ENCODE measurements around the gene ADRA2B.
"Not testable (repeated sequence)": the region's sequence is repeated elsewhere in the genome, so short reads cannot be mapped to it uniquely, and the experiment has no call there.

The ADRA2B gene

GRCh38 chr2:96070351-96070750, 46.0 kb downstream of the ADRA2B start:
- not testable (repeated sequence) for H3K36me3 ChIP-seq (ENCODE audit: control insufficient read depth in 5 of 5, insufficient read depth in 5 of 5, low read length in 5 of 5); H3K9me3 ChIP-seq (ENCODE audit: control insufficient read depth in 5 of 5, low read length in 5 of 5); H3K4me3 ChIP-seq (ENCODE audit: low read depth in 1 of 5, low read length in 5 of 5); H3K4me1 ChIP-seq (ENCODE audit: control insufficient read depth in 5 of 5, insufficient read depth in 5 of 5, low read length in 5 of 5); H3K27ac ChIP-seq (ENCODE audit: low read depth, low read length); H3K27me3 ChIP-seq (ENCODE audit: control insufficient read depth in 5 of 5, insufficient read depth in 4 of 5, low read length in 5 of 5); H3K9ac ChIP-seq (ENCODE audit: low read length in 5 of 5)

GRCh38 chr2:96069878-96070277, 46.5 kb downstream of the ADRA2B start:
- H3K4me1 ChIP-seq (ENCODE audit: control insufficient read depth in 5 of 5, insufficient read depth in 5 of 5, low read length in 5 of 5); H3K9me3 ChIP-seq (ENCODE audit: control insufficient read depth in 5 of 5, low read length in 5 of 5); H3K9ac ChIP-seq (ENCODE audit: low read length in 5 of 5); H3K27ac ChIP-seq (ENCODE audit: low read depth, low read length); H3K27me3 ChIP-seq (ENCODE audit: control insufficient read depth in 5 of 5, insufficient read depth in 4 of 5, low read length in 5 of 5); H3K36me3 ChIP-seq (ENCODE audit: control insufficient read depth in 5 of 5, insufficient read depth in 5 of 5, low read length in 5 of 5); H3K4me3 ChIP-seq (ENCODE audit: low read depth in 1 of 5, low read length in 5 of 5): not testable (repeated sequence)

- H3K9ac ChIP-seq (ENCODE audit: low read length in 5 of 5); H3K27ac ChIP-seq (ENCODE audit: low read depth, low read length); H3K4me3 ChIP-seq (ENCODE audit: low read depth in 1 of 5, low read length in 5 of 5); H3K36me3 ChIP-seq (ENCODE audit: control insufficient read depth in 5 of 5, insufficient read depth in 5 of 5, low read length in 5 of 5); H3K27me3 ChIP-seq (ENCODE audit: control insufficient read depth in 5 of 5, insufficient read depth in 4 of 5, low read length in 5 of 5); H3K4me1 ChIP-seq (ENCODE audit: control insufficient read depth in 5 of 5, insufficient read depth in 5 of 5, low read length in 5 of 5); H3K9me3 ChIP-seq (ENCODE audit: control insufficient read depth in 5 of 5, low read length in 5 of 5): not testable (repeated sequence)
Measured at GRCh38 chr2:96067902-96068581, 48.3 kb downstream of the ADRA2B start.

- not testable (repeated sequence) for H3K27me3 ChIP-seq (ENCODE audit: control insufficient read depth in 5 of 5, insufficient read depth in 4 of 5, low read length in 5 of 5); H3K9ac ChIP-seq (ENCODE audit: low read length in 5 of 5); H3K27ac ChIP-seq (ENCODE audit: low read depth, low read length); H3K4me1 ChIP-seq (ENCODE audit: control insufficient read depth in 5 of 5, insufficient read depth in 5 of 5, low read length in 5 of 5); H3K9me3 ChIP-seq (ENCODE audit: control insufficient read depth in 5 of 5, low read length in 5 of 5); H3K4me3 ChIP-seq (ENCODE audit: low read depth in 1 of 5, low read length in 5 of 5); H3K36me3 ChIP-seq (ENCODE audit: control insufficient read depth in 5 of 5, insufficient read depth in 5 of 5, low read length in 5 of 5)
Measured at GRCh38 chr2:96067098-96067660, 49.2 kb downstream of the ADRA2B start.

- H3K4me3 ChIP-seq (ENCODE audit: low read depth in 1 of 5, low read length in 5 of 5); H3K27ac ChIP-seq (ENCODE audit: low read depth, low read length); H3K9me3 ChIP-seq (ENCODE audit: control insufficient read depth in 5 of 5, low read length in 5 of 5); H3K4me1 ChIP-seq (ENCODE audit: control insufficient read depth in 5 of 5, insufficient read depth in 5 of 5, low read length in 5 of 5); H3K27me3 ChIP-seq (ENCODE audit: control insufficient read depth in 5 of 5, insufficient read depth in 4 of 5, low read length in 5 of 5); H3K9ac ChIP-seq (ENCODE audit: low read length in 5 of 5); H3K36me3 ChIP-seq (ENCODE audit: control insufficient read depth in 5 of 5, insufficient read depth in 5 of 5, low read length in 5 of 5): not testable (repeated sequence)
Measured at GRCh38 chr2:96066511-96066910, 49.9 kb downstream of the ADRA2B start.

- not testable (repeated sequence) for H3K4me3 ChIP-seq (ENCODE audit: low read depth in 1 of 5, low read length in 5 of 5); H3K9ac ChIP-seq (ENCODE audit: low read length in 5 of 5); H3K27ac ChIP-seq (ENCODE audit: low read depth, low read length)
Measured at GRCh38 chr2:96065954-96066353, 50.4 kb downstream of the ADRA2B start.

GRCh38 chr2:96065381-96065930, 50.9 kb downstream of the ADRA2B start:
- no peaks in the 10 kb centered on the region for H3K9me3 ChIP-seq (ENCODE audit: control insufficient read depth in 5 of 5, low read length in 5 of 5)
- H3K36me3 ChIP-seq (ENCODE audit: control insufficient read depth in 5 of 5, insufficient read depth in 5 of 5, low read length in 5 of 5), result no peaks in the 10 kb centered on the region
- no peak overlapping the region for H3K27ac ChIP-seq (ENCODE audit: low read depth, low read length)
- peak overlapping the region in 1 of 5 donors; percentile 30 for H3K9ac ChIP-seq (ENCODE audit: low read length in 5 of 5)
- peaks cover 0 to 1% (median 0%) of the 10 kb centered on the region in 5 donors for H3K4me1 ChIP-seq (ENCODE audit: control insufficient read depth in 5 of 5, insufficient read depth in 5 of 5, low read length in 5 of 5)
- no peak overlapping the region for H3K4me3 ChIP-seq (ENCODE audit: low read depth in 1 of 5, low read length in 5 of 5)
- no peaks in the 10 kb centered on the region for H3K27me3 ChIP-seq (ENCODE audit: control insufficient read depth in 5 of 5, insufficient read depth in 4 of 5, low read length in 5 of 5)

More at GRCh38 chr2:96065954-96066353, 50.4 kb downstream of the ADRA2B start:
- H3K36me3 ChIP-seq (ENCODE audit: control insufficient read depth in 5 of 5, insufficient read depth in 5 of 5, low read length in 5 of 5); H3K9me3 ChIP-seq (ENCODE audit: control insufficient read depth in 5 of 5, low read length in 5 of 5); H3K27me3 ChIP-seq (ENCODE audit: control insufficient read depth in 5 of 5, insufficient read depth in 4 of 5, low read length in 5 of 5); H3K4me1 ChIP-seq (ENCODE audit: control insufficient read depth in 5 of 5, insufficient read depth in 5 of 5, low read length in 5 of 5): not testable (repeated sequence)

GRCh38 chr2:96064760-96065159, 51.6 kb downstream of the ADRA2B start:
- H3K4me3 ChIP-seq (ENCODE audit: low read depth in 1 of 5, low read length in 5 of 5); H3K36me3 ChIP-seq (ENCODE audit: control insufficient read depth in 5 of 5, insufficient read depth in 5 of 5, low read length in 5 of 5); H3K4me1 ChIP-seq (ENCODE audit: control insufficient read depth in 5 of 5, insufficient read depth in 5 of 5, low read length in 5 of 5); H3K9me3 ChIP-seq (ENCODE audit: control insufficient read depth in 5 of 5, low read length in 5 of 5); H3K27ac ChIP-seq (ENCODE audit: low read depth, low read length); H3K9ac ChIP-seq (ENCODE audit: low read length in 5 of 5); H3K27me3 ChIP-seq (ENCODE audit: control insufficient read depth in 5 of 5, insufficient read depth in 4 of 5, low read length in 5 of 5): not testable (repeated sequence)

- not testable (repeated sequence) for H3K9ac ChIP-seq (ENCODE audit: low read length in 5 of 5); H3K27me3 ChIP-seq (ENCODE audit: control insufficient read depth in 5 of 5, insufficient read depth in 4 of 5, low read length in 5 of 5); H3K36me3 ChIP-seq (ENCODE audit: control insufficient read depth in 5 of 5, insufficient read depth in 5 of 5, low read length in 5 of 5); H3K4me1 ChIP-seq (ENCODE audit: control insufficient read depth in 5 of 5, insufficient read depth in 5 of 5, low read length in 5 of 5); H3K4me3 ChIP-seq (ENCODE audit: low read depth in 1 of 5, low read length in 5 of 5); H3K27ac ChIP-seq (ENCODE audit: low read depth, low read length); H3K9me3 ChIP-seq (ENCODE audit: control insufficient read depth in 5 of 5, low read length in 5 of 5)
Measured at GRCh38 chr2:96064047-96064675, 52.2 kb downstream of the ADRA2B start.

GRCh38 chr2:96063116-96063899, 53.1 kb downstream of the ADRA2B start:
- H3K9ac ChIP-seq (ENCODE audit: low read length in 5 of 5); H3K27ac ChIP-seq (ENCODE audit: low read depth, low read length); H3K4me1 ChIP-seq (ENCODE audit: control insufficient read depth in 5 of 5, insufficient read depth in 5 of 5, low read length in 5 of 5); H3K27me3 ChIP-seq (ENCODE audit: control insufficient read depth in 5 of 5, insufficient read depth in 4 of 5, low read length in 5 of 5); H3K9me3 ChIP-seq (ENCODE audit: control insufficient read depth in 5 of 5, low read length in 5 of 5); H3K4me3 ChIP-seq (ENCODE audit: low read depth in 1 of 5, low read length in 5 of 5); H3K36me3 ChIP-seq (ENCODE audit: control insufficient read depth in 5 of 5, insufficient read depth in 5 of 5, low read length in 5 of 5): not testable (repeated sequence)
